Measurements from ENCODE around the gene C13orf46.

Gene C13orf46

GRCh38 chr13:113929628-113930615, 44.0 kb downstream of the C13orf46 start:
- Mint-ChIP-seq H3K4me1 (peaks cover 23% of the 10 kb centered on the region), H3K4me3 (peak overlapping the region; percentile 55), H3K9me3 (no peaks in the 10 kb centered on the region), H3K36me3 (ENCODE audit: insufficient read depth) (peaks cover 16% of the 10 kb centered on the region), H3K27ac (ENCODE audit: low read depth) (peak overlapping the region; percentile 81), H3K27me3 (peaks cover 52% of the 10 kb centered on the region)
- ATAC-seq (replicated peaks; ENCODE audit: extremely low read depth, poor library complexity, severe bottlenecking): no peak
- DNase-seq (ENCODE audit: low spot score in 2 of 2): no peak

GRCh38 chr13:113928685-113929627, 44.9 kb downstream of the C13orf46 start:
- Mint-ChIP-seq H3K4me3 (no peak overlapping the region), H3K9me3 (no peaks in the 10 kb centered on the region), H3K4me1 (peaks cover 23% of the 10 kb centered on the region), H3K27ac (ENCODE audit: low read depth) (no peak overlapping the region), H3K27me3 (peaks cover 58% of the 10 kb centered on the region), H3K36me3 (ENCODE audit: insufficient read depth) (peaks cover 13% of the 10 kb centered on the region)
- ATAC-seq (replicated peaks; ENCODE audit: extremely low read depth, poor library complexity, severe bottlenecking): no peak
- DNase-seq (ENCODE audit: low spot score in 2 of 2): no peak

- DNase-seq (ENCODE audit: low spot score in 2 of 2) (no peak), ATAC-seq (replicated peaks; ENCODE audit: extremely low read depth, poor library complexity, severe bottlenecking) (no peak)
- no peak overlapping the region for H3K4me3 Mint-ChIP-seq
- peaks cover 23% of the 10 kb centered on the region for H3K4me1 Mint-ChIP-seq
- no peak overlapping the region for H3K27ac Mint-ChIP-seq (ENCODE audit: low read depth)
- peaks cover 13% of the 10 kb centered on the region for H3K36me3 Mint-ChIP-seq (ENCODE audit: insufficient read depth)
- H3K9me3 Mint-ChIP-seq: no peaks in the 10 kb centered on the region
- peaks cover 58% of the 10 kb centered on the region for H3K27me3 Mint-ChIP-seq
These were observed 46.0 kb downstream of the C13orf46 start for GRCh38 chr13:113927661-113928581.

GRCh38 chr13:113926951-113927660, 46.8 kb downstream of the C13orf46 start:
- peaks cover 19% of the 10 kb centered on the region for H3K4me1 Mint-ChIP-seq
- no peak overlapping the region for H3K4me3 Mint-ChIP-seq
- peaks cover 4% of the 10 kb centered on the region for H3K9me3 Mint-ChIP-seq
- ATAC-seq (replicated peaks; ENCODE audit: extremely low read depth, poor library complexity, severe bottlenecking): no peak
- no peak for DNase-seq (ENCODE audit: low spot score in 2 of 2)
- peaks cover 13% of the 10 kb centered on the region for H3K36me3 Mint-ChIP-seq (ENCODE audit: insufficient read depth)
- H3K27me3 Mint-ChIP-seq: peaks cover 58% of the 10 kb centered on the region
- no peak overlapping the region for H3K27ac Mint-ChIP-seq (ENCODE audit: low read depth)

GRCh38 chr13:113926301-113926761, 47.5 kb downstream of the C13orf46 start:
- Mint-ChIP-seq H3K4me3 (no peak overlapping the region), H3K9me3 (peaks cover 11% of the 10 kb centered on the region), H3K36me3 (ENCODE audit: insufficient read depth) (peaks cover 12% of the 10 kb centered on the region), H3K27me3 (peaks cover 66% of the 10 kb centered on the region), H3K4me1 (peaks cover 11% of the 10 kb centered on the region), H3K27ac (ENCODE audit: low read depth) (no peak overlapping the region)
- DNase-seq (ENCODE audit: low spot score in 2 of 2) (no peak), ATAC-seq (replicated peaks; ENCODE audit: extremely low read depth, poor library complexity, severe bottlenecking) (no peak)

- peaks cover 6% of the 10 kb centered on the region for H3K36me3 Mint-ChIP-seq (ENCODE audit: insufficient read depth)
- H3K4me1 Mint-ChIP-seq: no peaks in the 10 kb centered on the region
- H3K27me3 Mint-ChIP-seq: peaks cover 73% of the 10 kb centered on the region
- peaks cover 14% of the 10 kb centered on the region for H3K9me3 Mint-ChIP-seq
- H3K4me3 Mint-ChIP-seq: no peak overlapping the region
- ATAC-seq (replicated peaks; ENCODE audit: extremely low read depth, poor library complexity, severe bottlenecking) (no peak), DNase-seq (ENCODE audit: low spot score in 2 of 2) (no peak)
- no peak overlapping the region for H3K27ac Mint-ChIP-seq (ENCODE audit: low read depth)
These were observed 49.5 kb downstream of the C13orf46 start for GRCh38 chr13:113924184-113924901.

- H3K27ac Mint-ChIP-seq (ENCODE audit: low read depth): no peak overlapping the region
- H3K4me3 Mint-ChIP-seq: no peak overlapping the region
- DNase-seq (ENCODE audit: low spot score in 2 of 2): no peak
- peaks cover 14% of the 10 kb centered on the region for H3K9me3 Mint-ChIP-seq
- H3K36me3 Mint-ChIP-seq (ENCODE audit: insufficient read depth): peaks cover 4% of the 10 kb centered on the region
- H3K27me3 Mint-ChIP-seq: peaks cover 73% of the 10 kb centered on the region
- no peak for ATAC-seq (replicated peaks; ENCODE audit: extremely low read depth, poor library complexity, severe bottlenecking)
- H3K4me1 Mint-ChIP-seq: no peaks in the 10 kb centered on the region
These were observed 50.4 kb downstream of the C13orf46 start for GRCh38 chr13:113923376-113924063.

GRCh38 chr13:113922412-113923118, 51.3 kb downstream of the C13orf46 start:
- ATAC-seq (replicated peaks; ENCODE audit: extremely low read depth, poor library complexity, severe bottlenecking): no peak
- Mint-ChIP-seq H3K27ac (ENCODE audit: low read depth) (no peak overlapping the region), H3K4me1 (no peaks in the 10 kb centered on the region), H3K27me3 (peaks cover 68% of the 10 kb centered on the region), H3K36me3 (ENCODE audit: insufficient read depth) (peaks cover 6% of the 10 kb centered on the region), H3K9me3 (peaks cover 14% of the 10 kb centered on the region), H3K4me3 (no peak overlapping the region)
- DNase-seq (ENCODE audit: low spot score in 2 of 2): no peak

GRCh38 chr13:113921763-113922162, 52.1 kb downstream of the C13orf46 start:
- Mint-ChIP-seq H3K36me3 (ENCODE audit: insufficient read depth) (peaks cover 6% of the 10 kb centered on the region), H3K27me3 (peaks cover 63% of the 10 kb centered on the region), H3K9me3 (peaks cover 14% of the 10 kb centered on the region), H3K27ac (ENCODE audit: low read depth) (no peak overlapping the region), H3K4me1 (no peaks in the 10 kb centered on the region), H3K4me3 (no peak overlapping the region)
- ATAC-seq (replicated peaks; ENCODE audit: extremely low read depth, poor library complexity, severe bottlenecking) (no peak), DNase-seq (ENCODE audit: low spot score in 2 of 2) (no peak)

GRCh38 chr13:113920606-113921286, 53.1 kb downstream of the C13orf46 start:
- Mint-ChIP-seq H3K27ac (ENCODE audit: low read depth) (no peak overlapping the region), H3K9me3 (peaks cover 14% of the 10 kb centered on the region), H3K4me1 (no peaks in the 10 kb centered on the region), H3K4me3 (no peak overlapping the region), H3K27me3 (peaks cover 63% of the 10 kb centered on the region), H3K36me3 (ENCODE audit: insufficient read depth) (peaks cover 2% of the 10 kb centered on the region)
- ATAC-seq (replicated peaks; ENCODE audit: extremely low read depth, poor library complexity, severe bottlenecking): no peak
- no peak for DNase-seq (ENCODE audit: low spot score in 2 of 2)
